K562 (cell line): ENCODE data around the gene PIK3R5. TPM values are rescaled to one million over a fixed set of nuclear protein-coding genes. Genes with fewer than 3 reads are reported as not detected.

Experiments used
- ATAC-seq: fragments of 200-7000 bp; cut with Tn5 transposase; 3 replicates; pipeline ENCODE4 v1.9.1; 2020; ENCODE audit warnings: moderate library complexity
- BruUV-seq: library from RNA; stranded (reverse); fragments of 400-500 nt; replicated peaks from 2 replicates; lab custom pipeline; 2021; lab: Mats Ljungman, UMichigan
- CTCF ChIA-PET: fragments of 300-600 bp; formaldehyde crosslinking; extraction: SDS; loops from one replicate; lab custom pipeline; 2021; ENCODE audit warnings: low intra/inter-chr PET ratio; lab: Yijun Ruan, JAX
- POLR2A ChIA-PET: fragments of 300-600, 350-650 bp; sonication (Branson Sonifier 250); formaldehyde crosslinking; extraction: SDS; loops from one replicate; lab custom pipeline; 2021; ENCODE audit warnings: antibody characterized with exemption, inconsistent platforms; lab: Yijun Ruan, JAX
- DNase-seq, 4 experiments: peaks; one replicate each; pipeline versions ENCODE4 v3.0.0 to v3.0.0-alpha.2; 2011 to 2018; ENCODE audit warnings: low spot score in 3 of 4, mixed read lengths in 3 of 4; ENCODE audit errors: extremely low read depth in 1 of 4
- FAIRE-seq: peaks from 2 replicates; lab custom pipeline; 2011; peaks lifted over from hg19 to GRCh38; lab: Jason Lieb, UNC
- H2AFZ ChIP-seq: 2 replicates; pipeline ENCODE4 v1.6.0; 2011; ENCODE audit warnings: low read depth, low read length, control low read depth, inconsistent platforms
- H3K27ac ChIP-seq: fragments of 200-600 bp; 3 replicates; pipeline ENCODE4 v1.8.0; 2011; ENCODE audit warnings: low read depth, mild to moderate bottlenecking, control low read depth, inconsistent platforms, low read length, moderate library complexity, mixed read lengths; ENCODE audit errors: extremely low read depth
- H3K27me3 ChIP-seq, 2 experiments: fragments of 300-600 bp in 1 of 2; 2 replicates in 1 of 2; 3 replicates in 1 of 2; pipeline versions ENCODE4 v1.6.0 to v1.8.0; 2011; ENCODE audit warnings: inconsistent platforms in 2 of 2, low read length in 2 of 2, mild to moderate bottlenecking in 1 of 2, mixed read lengths in 1 of 2, moderate library complexity in 1 of 2; ENCODE audit not compliant: control insufficient read depth in 2 of 2, insufficient read depth in 2 of 2
- H3K36me3 ChIP-seq: fragments of 300-600 bp; 3 replicates; pipeline ENCODE4 v1.8.0; 2011; ENCODE audit warnings: mild to moderate bottlenecking, low read length, inconsistent platforms; ENCODE audit not compliant: control insufficient read depth, insufficient read depth
- H3K4me1 ChIP-seq, 2 experiments: fragments of 200-600 bp in 1 of 2; replicated peaks in 1 of 2; 2 replicates in 1 of 2; 3 replicates in 1 of 2; pipeline versions ENCODE4 v1.5.1 to v1.8.0; 2011; ENCODE audit warnings: inconsistent platforms in 2 of 2, low read length in 2 of 2, mild to moderate bottlenecking in 1 of 2, mixed read lengths in 1 of 2, moderate library complexity in 1 of 2; ENCODE audit not compliant: control insufficient read depth in 2 of 2, insufficient read depth in 2 of 2
- H3K4me2 ChIP-seq: 2 replicates; pipeline ENCODE4 v1.6.1; 2011; ENCODE audit warnings: low read length, control low read depth, inconsistent platforms, mixed read lengths; ENCODE audit not compliant: insufficient read depth
- H3K4me3 ChIP-seq: fragments of 200-600 bp; sonication (generic), shearing (Covaris generic); 2 replicates; pipeline ENCODE4 v1.5.1; 2016; ENCODE audit warnings: control low read depth, inconsistent platforms
- H3K79me2 ChIP-seq: fragments of 200-600 bp; 3 replicates; pipeline ENCODE4 v1.8.0; 2011; ENCODE audit warnings: low read length, inconsistent platforms; ENCODE audit not compliant: control insufficient read depth, insufficient read depth
- H3K9ac ChIP-seq, 2 experiments: 2 replicates each; pipeline versions ENCODE4 v1.6.0 to v1.6.1; 2011; ENCODE audit warnings: low read depth in 2 of 2, low read length in 2 of 2, control low read depth in 1 of 2, inconsistent platforms in 1 of 2, mild to moderate bottlenecking in 1 of 2, mixed read lengths in 1 of 2; ENCODE audit not compliant: insufficient read depth in 1 of 2
- H3K9me1 ChIP-seq: one replicate; pipeline ENCODE4 v1.6.0; 2011; ENCODE audit warnings: inconsistent platforms, mild to moderate bottlenecking, low read length, moderate library complexity; ENCODE audit not compliant: control insufficient read depth, insufficient read depth
- H3K9me3 ChIP-seq: replicated peaks from 2 replicates; pipeline ENCODE4 v1.5.1; 2011; ENCODE audit warnings: low read depth, low read length, inconsistent platforms; ENCODE audit not compliant: control insufficient read depth, insufficient read depth
- H4K20me1 ChIP-seq: replicated peaks from 2 replicates; pipeline ENCODE4 v1.6.1; 2011; ENCODE audit warnings: low read length, inconsistent platforms, mixed read lengths; ENCODE audit not compliant: control insufficient read depth, insufficient read depth
- BRCA1 ChIP-seq, 2 experiments: fragments of 450-650 bp in 1 of 2; sonication (generic) in 1 of 2; formaldehyde crosslinking in 1 of 2; IDR thresholded peaks; 2 replicates each; pipeline versions ENCODE4 v1.5.0 to v1.6.1; 2017 to 2020; ENCODE audit warnings: mild to moderate bottlenecking in 1 of 2, missing genetic modification reagents in 1 of 2
- CHD1 ChIP-seq: fragments of 200-600 bp; sonication (generic); IDR thresholded peaks from one replicate; pipeline ENCODE4 v1.6.1; 2012; ENCODE audit warnings: mild to moderate bottlenecking, moderate library complexity, low read length, inconsistent platforms
- FOXJ2 ChIP-seq: fragments of 200-800 bp; sonication (Bioruptor generic); IDR thresholded peaks from 2 replicates; pipeline ENCODE4 v1.6.1; 2016; ENCODE audit warnings: missing genetic modification characterization, missing compliant biosample characterization
- GABPB2 ChIP-seq: fragments of 250-450 bp; sonication (Bioruptor Pico); conservative IDR thresholded peaks from 2 replicates; pipeline ENCODE4 v1.5.1; 2021; ENCODE audit warnings: mild to moderate bottlenecking
- MEF2A ChIP-seq: IDR thresholded peaks from 2 replicates; pipeline ENCODE4 v1.6.1; 2011; ENCODE audit warnings: low read depth, mild to moderate bottlenecking, low read length, moderate library complexity; ENCODE audit not compliant: control insufficient read depth
- NFATC3 ChIP-seq: fragments of 450-650 bp; IDR thresholded peaks from 2 replicates; pipeline ENCODE4 v1.6.1; 2017; ENCODE audit warnings: mild to moderate bottlenecking
- NONO ChIP-seq, 2 experiments: fragments of 200-400 bp in 1 of 2; fragments of 450-650 bp in 1 of 2; formaldehyde crosslinking in 1 of 2; IDR thresholded peaks; 2 replicates each; pipeline ENCODE4 v1.6.1; 2017; ENCODE audit warnings: low read depth in 2 of 2, mild to moderate bottlenecking in 2 of 2, moderate library complexity in 2 of 2, low read length in 1 of 2
- NR1H2 ChIP-seq: sonication (generic); formaldehyde crosslinking; IDR thresholded peaks from 2 replicates; pipeline ENCODE4 v1.4.0; 2020; ENCODE audit warnings: mild to moderate bottlenecking, missing genetic modification reagents
- POLR2B ChIP-seq: fragments of 450-650 bp; IDR thresholded peaks from 2 replicates; pipeline ENCODE4 v1.6.1; 2018; ENCODE audit warnings: low read depth; ENCODE audit not compliant: partially characterized antibody
- RFX1 ChIP-seq: fragments of 450-650 bp; IDR thresholded peaks from 2 replicates; pipeline ENCODE4 v1.6.1; 2016; ENCODE audit warnings: mild to moderate bottlenecking, moderate library complexity
- SREBF1 ChIP-seq: fragments of 150-350 bp; IDR thresholded peaks from 2 replicates; pipeline ENCODE4 v1.6.1; 2014; ENCODE audit warnings: antibody characterized with exemption, low read depth, low read length, borderline replicate concordance
- ZNF589 ChIP-seq: fragments of 200-800 bp; sonication (Bioruptor generic); IDR thresholded peaks from 2 replicates; pipeline ENCODE4 v1.6.1; 2016; ENCODE audit warnings: low read depth, missing genetic modification characterization, missing compliant biosample characterization
- WGBS: fragments of 100-300 bp; shearing (Covaris generic); methylation state at CpG from one replicate; pipeline ENCODE4 v1.1.6; 2016; ENCODE audit warnings: low coverage, mixed read lengths; ENCODE audit not compliant: insufficient coverage; ENCODE audit errors: missing lambda C conversion rate; 5-methylcytosine and 5-hydroxymethylcytosine counted together
- in situ Hi-C: fragments of 300-500 bp; cut with MboI; formaldehyde crosslinking; loops from 4 replicates; pipeline ENCODE4 v1.15.0; 2018; ENCODE audit warnings: inconsistent platforms, mixed read lengths
- intact Hi-C: fragments of 100-400 bp; cut with micrococcal nuclease; formaldehyde crosslinking; loops from 2 replicates; pipeline ENCODE4 v1.14.2; 2022
- polyA plus RNA-seq, 8 experiments: library from polyadenylated mRNA; depleted of rRNA in 4 of 8; stranded (reverse) in 5 of 8; unstranded in 3 of 8; fragments of >200 nt; fragmentation: Nextera tagmentation in 2 of 8; fragmentation: Illumina TruSeq in 1 of 8; extraction: Ambion mirVana in 2 of 8; extraction: Trizol in 1 of 8; gene quantifications; 2 replicates each; pipeline versions ENCODE4 v1.2.1 to v1.2.3, GENCODE V29; 2011 to 2014; ENCODE audit warnings: inconsistent platforms in 1 of 8, missing spikeins in 1 of 8
- total RNA-seq, 7 experiments: library from RNA; depleted of rRNA in 6 of 7; stranded (reverse); fragments of >200 nt in 6 of 7; fragmentation: Illumina TruSeq in 2 of 7; extraction: Trizol in 2 of 7; gene quantifications; 2 replicates each; pipeline versions ENCODE4 v1.2.1 to v1.2.3, GENCODE V29; 2011 to 2021; ENCODE audit warnings: low replicate concordance in 1 of 7
- TF ChIP-seq, protein P1 (sequence below): fragments of 250-450 bp; sonication (Bioruptor Pico); IDR thresholded peaks from 2 replicates; pipeline ENCODE4 v1.9.0; 2021; ENCODE audit warnings: mild to moderate bottlenecking
- TF ChIP-seq, protein P2 (sequence below): fragments of 250-450 bp; sonication (Bioruptor Pico); IDR thresholded peaks from 2 replicates; pipeline ENCODE4 v1.8.0; 2022; ENCODE audit warnings: inconsistent platforms, mild to moderate bottlenecking, moderate library complexity, borderline replicate concordance
- TF ChIP-seq, protein P3 (sequence below): sonication (generic); formaldehyde crosslinking; IDR thresholded peaks from 2 replicates; pipeline ENCODE4 v1.8.1; 2023; ENCODE audit warnings: mild to moderate bottlenecking, missing genetic modification reagents

Gene PIK3R5
- total and polyA plus RNA-seq, 9 of the 15 experiments (the other 6 are each of a cell fraction or from before 2014, with no cell fraction given): 0.01 to 0.38 TPM; not detected in 7

- in situ Hi-C loops (no loop called here), intact Hi-C loops (no loop called here)
- no peak for FAIRE-seq
- no peaks in the 10 kb centered on the region for H4K20me1 ChIP-seq
- H3K79me2 ChIP-seq: no peaks in the 10 kb centered on the region
- H2AFZ ChIP-seq: no peak overlapping the region
- 5% methylated on average over 4 of the region's 10 CpGs for WGBS
- TF ChIP-seq, protein P1, sequence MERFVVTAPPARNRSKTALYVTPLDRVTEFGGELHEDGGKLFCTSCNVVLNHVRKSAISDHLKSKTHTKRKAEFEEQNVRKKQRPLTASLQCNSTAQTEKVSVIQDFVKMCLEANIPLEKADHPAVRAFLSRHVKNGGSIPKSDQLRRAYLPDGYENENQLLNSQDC (CRISPR knock-in tag): no peak
- TF ChIP-seq NR1H2 (CRISPR knock-in tag) (no peak), ZNF589 (no peak), RFX1 (no peak), GABPB2 (CRISPR knock-in tag) (no peak), NFATC3 (no peak), CHD1 (no peak), MEF2A (no peak), POLR2B (no peak), FOXJ2 (no peak), SREBF1 (no peak), BRCA1 (IDR thresholded peaks at IDR 0.05) (no peak), BRCA1 (CRISPR knock-in tag; IDR thresholded peaks at IDR 0.05) (no peak), NONO (IDR thresholded peaks at IDR 0.05; ENCODE audit: low read depth in 2 of 2, low read length in 1 of 2) (no peak)
- TF ChIP-seq, protein P2, sequence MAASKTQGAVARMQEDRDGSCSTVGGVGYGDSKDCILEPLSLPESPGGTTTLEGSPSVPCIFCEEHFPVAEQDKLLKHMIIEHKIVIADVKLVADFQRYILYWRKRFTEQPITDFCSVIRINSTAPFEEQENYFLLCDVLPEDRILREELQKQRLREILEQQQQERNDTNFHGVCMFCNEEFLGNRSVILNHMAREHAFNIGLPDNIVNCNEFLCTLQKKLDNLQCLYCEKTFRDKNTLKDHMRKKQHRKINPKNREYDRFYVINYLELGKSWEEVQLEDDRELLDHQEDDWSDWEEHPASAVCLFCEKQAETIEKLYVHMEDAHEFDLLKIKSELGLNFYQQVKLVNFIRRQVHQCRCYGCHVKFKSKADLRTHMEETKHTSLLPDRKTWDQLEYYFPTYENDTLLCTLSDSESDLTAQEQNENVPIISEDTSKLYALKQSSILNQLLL (CRISPR knock-in tag): no peak
- TF ChIP-seq, protein P3, sequence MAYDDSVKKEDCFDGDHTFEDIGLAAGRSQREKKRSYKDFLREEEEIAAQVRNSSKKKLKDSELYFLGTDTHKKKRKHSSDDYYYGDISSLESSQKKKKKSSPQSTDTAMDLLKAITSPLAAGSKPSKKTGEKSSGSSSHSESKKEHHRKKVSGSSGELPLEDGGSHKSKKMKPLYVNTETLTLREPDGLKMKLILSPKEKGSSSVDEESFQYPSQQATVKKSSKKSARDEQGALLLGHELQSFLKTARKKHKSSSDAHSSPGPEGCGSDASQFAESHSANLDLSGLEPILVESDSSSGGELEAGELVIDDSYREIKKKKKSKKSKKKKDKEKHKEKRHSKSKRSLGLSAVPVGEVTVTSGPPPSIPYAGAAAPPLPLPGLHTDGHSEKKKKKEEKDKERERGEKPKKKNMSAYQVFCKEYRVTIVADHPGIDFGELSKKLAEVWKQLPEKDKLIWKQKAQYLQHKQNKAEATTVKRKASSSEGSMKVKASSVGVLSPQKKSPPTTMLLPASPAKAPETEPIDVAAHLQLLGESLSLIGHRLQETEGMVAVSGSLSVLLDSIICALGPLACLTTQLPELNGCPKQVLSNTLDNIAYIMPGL (CRISPR knock-in tag): no peak
- TF ChIP-seq, all 486 proteins: peak for 0
- ChIA-PET CTCF (no interaction called here), POLR2A (interaction anchor here (0.6 kb wide), 1 partner anchor 316 kb away, joined by 3 read pairs; no protein-coding TSS in a partner anchor)
- H3K4me3 ChIP-seq: no peak overlapping the region
- H3K4me2 ChIP-seq: no peak overlapping the region
- H3K27me3 ChIP-seq: peaks cover 0 to 10% of the 10 kb centered on the region in 2 experiments; a peak in 3 of 5 replicates
- H3K27ac ChIP-seq: no peak overlapping the region
- peaks cover 0 to 7% of the 10 kb centered on the region in 2 experiments; a peak in 2 of 5 replicates for H3K4me1 ChIP-seq
- no peaks in the 10 kb centered on the region for H3K9me1 ChIP-seq
- no peak overlapping the region for H3K9ac ChIP-seq
- no peaks in the 10 kb centered on the region for H3K9me3 ChIP-seq
- ATAC-seq (no peak), DNase-seq (no peak)
- no peaks in the 10 kb centered on the region for H3K36me3 ChIP-seq
- BruUV-seq: no TSS peak
These were observed 135.4 kb downstream of the PIK3R5 start for GRCh38 chr17:8830141-8830540.
